HG03095 (cell line): ENCODE data around the gene FBXW10.
"Not testable (repeated sequence)": the region's sequence is repeated elsewhere in the genome, so short reads cannot be mapped to it uniquely, and the experiment has no call there.

Experiments
- ATAC-seq: cut with Tn5 transposase; IDR thresholded peaks from one replicate; pipeline ENCODE4 v1.9.1; 2021; ENCODE audit warnings: moderate library complexity; ENCODE audit not compliant: unreplicated experiment

FBXW10 gene

DNA sequence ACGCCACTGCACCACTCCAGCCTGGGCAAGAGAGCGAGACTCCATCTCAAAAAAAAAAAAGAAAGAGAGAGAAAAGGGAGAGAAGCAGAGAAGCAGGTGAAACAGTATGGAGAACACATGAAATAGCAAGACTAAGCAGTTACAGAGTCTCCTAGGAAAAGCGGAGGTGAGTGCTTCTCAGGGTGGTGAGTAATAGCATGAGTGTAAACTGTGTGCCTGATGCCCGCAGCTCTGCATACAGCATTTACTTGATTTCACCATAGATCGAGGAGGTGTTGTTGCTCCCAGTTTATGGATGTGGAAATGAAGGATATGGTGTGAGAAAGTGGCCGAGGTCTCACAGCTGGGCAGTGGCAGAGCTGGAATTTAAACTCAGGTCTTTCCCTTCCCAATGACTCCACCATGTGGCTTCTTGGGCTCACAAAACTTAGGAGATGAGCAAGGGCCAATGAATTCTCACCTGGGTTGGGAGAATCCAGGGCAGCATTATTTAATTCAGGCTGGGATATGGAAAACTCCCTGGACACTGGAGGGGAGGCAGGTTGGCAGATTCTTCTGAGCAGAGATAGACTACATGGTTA, 10.1 kb downstream of the FBXW10 start:
- not testable (repeated sequence) for ATAC-seq

DNA sequence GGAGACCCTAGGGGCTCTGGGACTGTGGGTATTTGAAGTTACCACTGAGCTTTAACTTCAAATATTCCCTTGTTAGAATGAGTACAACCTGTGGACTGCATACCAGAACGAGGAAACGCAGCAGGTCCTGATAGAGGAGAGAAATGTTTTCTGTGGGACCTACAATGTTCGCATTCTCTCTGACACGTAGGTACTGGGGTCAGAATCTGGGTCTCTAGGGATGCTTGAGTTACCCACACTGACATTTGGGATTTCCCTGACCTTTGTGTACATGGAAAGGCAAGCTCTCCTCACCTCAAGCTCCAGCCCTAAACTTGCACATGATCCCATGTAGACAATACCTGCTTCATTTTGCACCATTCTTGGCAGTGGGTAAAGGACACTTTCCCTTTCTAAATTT, 12.1 kb downstream of the FBXW10 start:
- not testable (repeated sequence) for ATAC-seq

DNA sequence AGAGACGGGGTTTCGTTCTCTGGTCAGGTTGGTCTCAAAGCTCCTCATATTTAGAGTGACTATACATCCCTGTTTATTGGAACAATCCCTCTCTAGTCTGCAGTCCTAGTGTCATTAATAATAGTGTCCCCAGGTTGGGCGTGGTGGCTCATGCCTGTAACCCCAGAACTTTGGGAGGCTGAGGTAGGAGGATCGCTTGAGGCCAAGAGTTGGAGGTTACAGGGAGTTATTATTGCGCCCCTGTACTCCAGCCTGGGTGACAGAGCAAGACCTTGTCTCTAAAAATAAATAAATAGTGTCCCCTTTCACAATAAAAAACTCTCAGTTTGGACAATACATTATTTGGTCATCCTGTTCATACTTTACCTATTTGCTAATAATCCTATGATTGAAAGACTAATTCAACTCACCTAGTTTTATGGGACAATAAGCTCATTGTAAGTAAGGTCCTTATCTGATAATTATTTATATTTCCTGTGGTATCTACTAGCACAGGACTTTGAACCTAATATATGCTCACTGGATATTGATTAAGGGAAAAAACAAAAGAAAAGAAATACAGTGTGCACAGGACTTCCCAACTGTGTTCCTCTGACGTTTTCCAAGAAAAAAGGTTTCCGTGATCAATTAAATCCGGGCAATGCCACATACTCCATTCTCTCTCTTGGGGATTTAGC, 13.7 kb downstream of the FBXW10 start:
- ATAC-seq, result not testable (repeated sequence)

DNA sequence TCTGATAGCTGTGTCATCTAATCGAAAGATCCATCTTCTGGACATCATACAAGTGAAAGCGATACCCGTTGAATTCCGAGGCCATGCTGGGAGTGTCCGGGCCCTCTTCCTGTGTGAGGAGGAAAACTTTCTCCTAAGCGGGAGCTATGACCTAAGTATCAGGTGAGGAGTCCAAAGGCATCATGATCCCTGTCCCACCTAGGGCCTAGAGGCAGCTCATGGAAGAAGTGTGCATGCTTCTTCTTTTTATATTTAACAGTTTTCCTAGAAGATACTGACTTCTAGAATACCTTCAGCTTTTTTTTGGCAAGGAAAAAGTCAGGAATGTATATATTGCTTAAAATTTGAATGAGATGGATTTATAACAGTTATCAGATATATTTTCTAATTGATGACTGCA, 14.5 kb downstream of the FBXW10 start:
- ATAC-seq, result not testable (repeated sequence)

DNA sequence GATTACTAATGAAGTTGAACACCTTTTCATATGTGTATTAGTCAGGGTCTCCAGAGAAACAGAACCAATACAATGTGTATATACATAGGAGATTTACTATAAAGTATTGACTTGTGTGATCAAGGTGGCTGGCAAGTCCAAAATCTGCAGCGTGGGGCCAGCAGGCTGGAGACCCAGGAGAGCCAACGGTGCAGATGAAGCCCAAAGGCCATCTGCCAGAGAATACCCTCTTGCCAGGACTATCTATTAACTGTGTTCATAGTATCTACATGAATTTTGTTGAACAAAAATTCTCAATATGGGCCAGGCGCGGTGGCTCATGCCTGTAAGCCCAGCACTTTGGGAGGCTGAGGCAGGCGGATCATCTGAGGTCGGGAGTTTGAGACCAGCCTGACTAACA, 16.4 kb downstream of the FBXW10 start:
- ATAC-seq, result not testable (repeated sequence)

DNA sequence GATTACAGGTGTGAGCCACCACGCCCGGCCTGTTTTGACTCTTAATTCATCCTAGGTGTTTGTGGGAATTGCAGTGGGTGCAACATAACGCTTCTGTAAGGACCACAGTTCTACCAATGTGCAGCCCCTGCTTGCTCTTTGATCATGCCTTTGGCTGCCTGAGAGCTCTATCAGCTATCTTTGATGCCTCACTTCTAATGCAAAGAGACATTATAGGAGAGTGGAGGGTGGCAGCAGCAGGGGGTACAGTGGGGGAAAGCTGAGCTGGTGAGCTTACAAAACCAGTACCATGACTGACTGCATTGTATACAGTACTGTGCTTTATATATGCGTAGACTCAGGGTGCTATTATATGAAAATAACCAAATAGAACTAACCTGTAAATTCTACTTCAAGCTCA, 26.7 kb downstream of the FBXW10 start:
- ATAC-seq, result not testable (repeated sequence)

DNA sequence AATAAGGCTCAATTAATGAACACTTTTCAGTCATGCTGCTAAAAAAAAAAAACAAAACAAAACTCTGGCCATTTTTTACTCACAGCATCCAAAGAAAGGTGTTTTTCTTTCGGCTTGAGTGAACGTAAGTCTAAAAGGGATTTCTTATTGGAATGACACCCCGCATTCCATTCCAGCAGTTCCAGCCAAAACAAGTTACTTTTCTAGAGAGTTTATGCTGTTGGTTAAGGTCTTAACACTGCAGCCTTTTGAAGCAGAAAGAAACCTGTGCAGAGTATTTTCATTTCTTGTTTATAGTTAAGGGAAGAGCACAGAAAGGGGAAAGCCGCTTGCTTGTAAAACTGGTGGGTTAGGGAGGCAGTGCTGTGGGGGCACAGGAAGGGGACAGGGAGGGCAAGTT, 27.2 kb downstream of the FBXW10 start:
- ATAC-seq, result not testable (repeated sequence)

DNA sequence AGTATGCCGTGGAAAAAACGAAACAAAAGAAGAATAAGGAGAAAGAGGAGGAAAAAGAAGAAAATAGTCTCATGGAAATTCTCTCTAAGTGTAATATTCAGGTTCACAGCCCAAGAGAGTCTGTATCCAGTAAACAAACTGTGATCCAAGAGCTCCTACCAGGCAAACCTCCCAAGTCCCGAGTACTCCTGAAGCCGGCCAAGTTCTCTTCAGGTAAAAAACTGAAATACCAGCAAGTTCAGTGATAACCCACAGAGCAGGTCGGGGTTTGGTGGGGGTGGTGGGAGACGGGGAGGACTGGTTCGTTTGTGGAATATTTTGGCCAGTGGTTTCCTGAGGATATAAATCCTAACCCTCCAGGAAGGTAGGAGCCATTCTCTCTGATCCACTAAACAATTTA, 28.6 kb downstream of the FBXW10 start:
- no peak for ATAC-seq

DNA sequence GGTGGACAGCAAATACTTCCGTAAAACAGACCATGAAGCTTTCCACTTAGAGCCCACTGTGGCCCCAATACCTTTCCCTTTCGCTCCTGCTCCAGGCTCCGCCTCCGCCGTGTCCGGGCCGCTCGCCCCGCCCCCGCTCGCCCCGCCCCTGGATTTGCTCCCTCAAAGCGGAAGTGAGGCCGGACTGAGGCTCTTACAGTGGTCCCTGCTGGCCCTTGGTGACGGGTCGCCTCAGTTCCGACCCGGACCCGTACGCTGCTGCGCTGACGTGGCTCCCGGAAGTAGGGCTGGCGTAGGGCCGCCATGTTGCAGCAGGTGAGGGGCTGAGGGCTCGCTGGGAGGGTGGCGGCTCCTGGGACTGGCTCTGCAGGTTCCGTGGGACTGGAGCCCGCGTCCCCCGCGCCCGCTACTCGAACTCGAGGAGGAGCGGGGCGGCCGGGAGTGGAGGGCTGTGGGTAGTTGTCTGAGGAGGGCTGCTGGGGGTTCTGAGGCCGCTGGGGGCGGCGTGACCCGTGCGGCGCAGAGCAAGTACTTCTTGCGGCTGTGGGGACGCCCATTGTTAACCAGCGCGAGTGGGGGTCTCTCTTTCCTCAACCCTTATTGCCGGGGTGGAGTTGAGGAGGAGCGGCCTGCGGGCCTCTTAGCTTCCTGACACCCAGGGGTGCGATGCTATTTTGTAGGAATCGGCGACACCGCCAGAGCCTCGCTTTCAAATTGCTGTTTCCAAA, 37.3 kb downstream of the FBXW10 start, which contains the start of gene TVP23B:
Gene TVP23B, plus strand, starts transcription at position 193 of the 728 bp plus-strand sequence. Its CDS starts 111 bp downstream, at position 304.
- ATAC-seq, result peak; percentile 98

DNA sequence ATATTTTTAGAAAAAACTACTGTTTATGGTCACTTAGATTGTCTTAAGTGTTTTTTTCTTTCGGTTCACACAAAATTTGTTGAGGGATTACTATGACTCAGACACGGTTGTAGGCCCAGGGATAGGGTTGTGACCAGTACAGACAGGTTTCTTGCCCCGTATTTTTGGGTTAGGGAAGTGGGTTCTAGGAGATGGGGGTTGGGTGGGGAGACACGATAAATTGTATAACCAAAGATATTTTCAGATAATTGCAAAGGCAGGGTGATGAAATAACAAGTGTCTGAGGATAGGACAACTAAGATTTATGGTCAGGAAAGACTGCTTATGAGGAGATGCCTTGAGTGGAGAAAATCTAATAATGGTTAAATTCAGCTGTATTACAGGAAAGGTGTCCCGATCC, 38.0 kb downstream of the FBXW10 start:
- ATAC-seq, result not testable (repeated sequence)

DNA sequence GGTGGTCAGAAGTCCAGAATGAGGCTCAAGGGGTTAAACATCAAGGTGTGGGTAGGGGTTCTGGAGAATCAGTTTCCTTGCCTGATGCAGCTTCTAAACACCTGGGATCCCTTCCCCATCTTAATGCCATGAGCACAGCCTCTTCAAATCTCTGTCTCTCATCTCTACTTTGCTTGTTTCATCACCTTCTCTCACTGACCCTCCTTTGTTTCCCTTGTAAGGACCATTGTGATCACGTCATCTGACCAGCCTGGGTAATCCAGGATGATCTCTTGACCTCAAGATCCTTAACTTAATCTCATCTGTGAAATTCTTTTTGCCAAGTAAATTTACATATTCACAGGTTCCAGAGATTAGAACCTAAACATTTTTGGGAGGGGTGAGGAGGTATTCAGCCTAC, 42.1 kb downstream of the FBXW10 start:
- not testable (repeated sequence) for ATAC-seq

DNA sequence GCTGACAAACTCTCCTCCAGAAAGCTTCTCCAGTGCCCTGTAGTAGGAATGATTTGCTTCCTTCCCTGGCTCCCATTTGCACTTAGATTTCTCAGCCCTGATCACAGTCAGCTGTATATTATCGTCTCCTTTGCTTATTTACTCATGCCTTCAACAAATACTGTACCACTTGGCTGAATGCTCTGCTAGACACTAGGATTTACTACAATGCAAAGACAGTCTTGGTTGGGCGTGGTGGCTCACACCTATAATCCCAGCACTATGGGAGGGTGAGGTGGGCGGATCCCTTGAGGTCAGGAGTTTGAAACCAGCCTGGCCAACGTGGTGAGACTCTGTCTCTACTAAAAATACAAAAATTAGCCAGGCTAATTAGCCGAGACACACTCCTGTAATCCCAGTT, 43.0 kb downstream of the FBXW10 start:
- ATAC-seq, result not testable (repeated sequence)

DNA sequence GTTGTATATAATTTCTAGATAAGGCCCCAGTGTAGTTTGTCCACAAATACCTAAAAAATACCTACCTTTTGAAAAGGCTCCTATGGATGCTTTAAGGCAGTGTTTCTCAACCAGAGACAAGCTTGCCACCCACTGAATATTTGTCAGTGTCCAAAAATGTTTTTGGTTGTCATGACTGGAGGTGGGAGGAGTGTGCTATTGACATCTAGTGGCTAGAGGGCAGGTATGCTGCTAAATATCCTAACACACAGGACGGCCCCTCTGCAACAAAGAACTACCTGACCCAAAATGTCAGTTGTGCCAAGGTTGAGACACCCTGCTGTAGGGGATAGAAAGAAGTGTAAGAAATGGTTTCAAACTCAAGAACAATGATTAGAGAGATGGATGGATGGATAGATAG, 47.5 kb downstream of the FBXW10 start:
- ATAC-seq, result not testable (repeated sequence)

DNA sequence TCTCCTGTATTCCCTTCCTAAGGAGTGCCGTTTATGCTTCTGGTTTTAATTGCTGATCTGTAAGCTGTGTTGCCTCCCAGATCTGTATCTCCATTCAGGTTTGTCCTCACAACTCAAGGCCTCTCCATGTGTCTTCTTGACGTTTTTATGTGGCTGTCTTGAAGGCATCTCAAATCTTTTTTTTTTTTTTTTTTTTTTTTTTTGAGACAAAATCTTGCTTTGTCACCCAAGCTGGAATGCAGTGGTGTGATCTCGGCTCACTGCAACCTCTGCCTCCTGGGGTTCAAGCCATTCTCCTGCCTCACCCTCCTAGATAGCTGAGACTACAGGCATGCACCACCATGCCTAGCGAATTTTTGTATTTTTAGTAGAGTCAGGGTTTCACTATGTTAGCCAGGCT, 51.0 kb downstream of the FBXW10 start:
- ATAC-seq, result not testable (repeated sequence)

DNA sequence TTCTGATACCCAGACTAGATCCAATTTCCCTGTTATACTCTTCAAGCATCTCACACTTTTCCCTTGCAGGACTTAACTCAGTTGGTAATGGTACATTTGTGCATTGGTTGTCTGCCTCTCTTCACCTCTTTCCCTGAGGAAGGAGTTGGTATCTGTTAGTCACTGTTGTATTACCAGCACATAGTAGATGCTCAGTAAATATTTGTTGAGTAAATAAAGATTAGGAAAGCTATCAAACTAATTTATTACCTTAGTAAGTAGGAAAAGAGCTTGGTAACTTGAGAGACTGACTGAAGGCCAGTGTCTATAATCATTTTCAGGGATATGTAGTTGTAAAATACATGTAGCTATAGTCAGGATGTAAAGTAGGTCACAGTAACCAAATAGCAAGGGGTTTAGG, 53.0 kb downstream of the FBXW10 start:
- not testable (repeated sequence) for ATAC-seq

DNA sequence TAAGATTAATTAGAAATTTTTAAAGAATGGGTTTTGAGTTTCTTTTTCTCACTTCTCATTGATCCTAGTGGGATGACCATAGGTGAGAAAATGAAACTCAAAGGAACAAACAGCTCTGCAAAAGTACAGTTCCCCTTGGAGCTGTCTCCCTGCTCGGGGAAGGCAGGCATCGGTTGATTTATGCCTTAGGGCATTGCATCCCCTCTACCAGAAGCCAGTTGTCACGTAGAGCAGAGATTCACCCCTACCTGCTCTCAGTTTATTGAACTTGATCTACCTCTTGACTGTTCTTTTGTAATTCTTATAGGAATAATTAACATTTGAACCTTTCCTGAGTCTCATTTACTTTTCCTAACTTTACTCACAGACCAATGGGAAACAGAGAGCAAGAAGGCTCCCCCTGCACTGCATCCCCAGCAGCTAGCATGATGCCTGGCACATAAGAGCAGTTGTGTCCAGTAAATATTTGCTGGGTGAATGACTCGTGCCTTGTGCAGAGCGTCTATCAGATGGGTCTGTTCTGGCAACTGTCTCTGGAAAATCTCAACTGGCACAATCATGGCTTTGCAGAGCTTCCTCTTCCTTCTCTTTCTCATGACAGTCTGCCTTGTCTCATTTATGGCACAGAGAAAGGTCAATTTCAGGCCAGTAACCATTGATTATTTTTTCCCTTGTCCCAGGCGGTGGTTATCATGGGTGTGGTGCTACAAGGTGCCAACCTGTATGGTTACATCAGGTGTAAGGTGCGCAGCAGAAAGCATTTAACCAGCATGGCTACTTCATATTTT, 59.8 kb downstream of the FBXW10 start:
- ATAC-seq, result not testable (repeated sequence)

DNA sequence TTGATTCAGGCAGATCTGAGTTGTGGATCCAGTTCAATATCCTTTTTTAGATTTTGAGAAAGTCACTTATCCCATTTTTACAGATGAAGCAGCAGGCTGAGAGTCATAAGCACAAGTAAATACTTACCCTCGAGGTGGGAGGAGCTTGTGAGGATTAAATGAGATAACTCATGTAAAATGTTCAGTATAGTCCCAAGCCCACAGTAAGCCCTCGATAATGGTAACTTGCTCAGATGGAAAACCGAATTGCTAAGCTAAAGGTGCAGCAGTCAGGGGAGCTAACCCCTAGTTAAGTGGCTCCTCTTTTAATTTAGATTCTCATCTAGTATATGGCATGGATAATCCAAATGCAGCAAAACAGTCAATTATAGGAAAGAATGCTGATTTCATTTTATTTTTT, 72.1 kb downstream of the FBXW10 start:
- not testable (repeated sequence) for ATAC-seq

DNA sequence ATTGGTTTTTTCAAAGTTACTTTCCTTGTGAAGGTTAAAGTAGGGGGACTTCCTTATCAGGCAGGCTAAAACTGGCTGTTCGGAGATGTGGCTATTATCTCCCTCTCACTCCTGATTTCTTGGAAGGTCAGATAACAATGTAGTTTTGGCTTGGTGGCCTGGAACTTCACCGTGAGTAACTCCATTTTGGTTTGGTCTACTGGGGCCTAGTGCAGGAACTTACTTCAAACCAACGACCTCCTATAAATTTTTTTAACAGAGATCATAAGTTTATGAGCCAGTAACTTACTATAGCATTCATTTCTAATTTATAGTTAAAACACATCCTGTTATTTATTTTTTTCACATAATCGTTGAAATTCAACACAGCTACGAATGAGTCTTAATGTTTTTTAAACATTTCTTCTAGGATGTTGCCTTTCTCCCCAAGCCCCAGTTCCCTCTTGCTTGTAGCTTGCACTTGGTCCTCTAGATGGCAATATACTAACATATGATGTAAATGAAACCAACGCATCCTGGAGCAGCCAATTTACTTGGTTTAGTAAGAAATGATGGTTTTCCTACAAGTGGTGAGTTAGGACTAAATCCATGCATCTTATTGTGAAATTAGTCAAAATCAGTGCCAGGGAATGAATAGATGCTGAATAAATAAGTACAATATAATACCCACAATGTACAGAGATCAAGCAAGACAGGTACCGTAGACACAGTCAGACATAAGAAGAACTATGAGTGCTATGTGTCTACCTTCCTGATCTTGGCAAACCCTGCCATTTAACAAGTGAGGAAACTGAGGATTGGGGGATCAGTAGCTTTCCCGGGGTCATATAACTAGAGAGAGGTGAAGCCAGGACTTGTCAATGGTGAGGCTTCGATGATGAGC, 72.9 kb downstream of the FBXW10 start:
- not testable (repeated sequence) for ATAC-seq

DNA sequence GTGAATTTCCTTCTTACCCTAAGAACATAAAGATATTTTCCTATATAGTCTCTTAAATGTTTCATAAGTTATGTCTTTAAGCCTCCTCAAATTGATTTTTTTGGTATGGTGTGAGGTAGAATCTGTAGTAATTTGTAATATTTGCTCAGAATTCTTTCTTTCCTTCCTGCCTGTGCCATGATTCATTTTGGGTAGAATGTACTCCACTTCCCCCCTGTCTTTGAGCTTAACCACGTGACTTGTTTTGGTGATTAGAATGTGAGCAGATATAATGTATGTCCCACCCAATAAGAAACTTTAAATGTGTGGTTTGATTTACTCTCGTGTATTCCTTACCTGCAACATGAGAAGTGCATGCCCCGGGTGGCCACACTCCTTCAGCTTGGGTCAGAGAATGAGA, 77.6 kb downstream of the FBXW10 start:
- ATAC-seq, result not testable (repeated sequence)

DNA sequence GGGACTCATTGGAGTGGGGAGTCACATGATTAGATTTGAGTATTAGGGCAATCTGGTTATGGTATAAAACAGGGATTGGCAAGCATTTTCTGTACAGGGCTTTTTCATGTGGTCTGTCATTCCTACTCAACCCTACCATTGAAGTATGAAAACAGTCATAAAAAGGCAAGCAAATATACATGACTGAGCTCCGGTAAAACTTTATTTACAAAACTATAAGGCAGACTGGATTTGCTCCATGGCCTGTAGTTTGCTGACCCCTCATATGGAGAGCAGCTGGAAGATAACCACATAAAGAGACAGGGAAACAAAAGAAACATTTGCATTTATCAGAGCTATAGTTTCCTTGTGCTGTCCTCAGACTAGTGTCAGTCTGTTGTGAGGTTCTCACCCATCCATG, 83.8 kb downstream of the FBXW10 start:
- not testable (repeated sequence) for ATAC-seq
